ENCODE measurements around the gene DHH.

Gene DHH

DNA sequence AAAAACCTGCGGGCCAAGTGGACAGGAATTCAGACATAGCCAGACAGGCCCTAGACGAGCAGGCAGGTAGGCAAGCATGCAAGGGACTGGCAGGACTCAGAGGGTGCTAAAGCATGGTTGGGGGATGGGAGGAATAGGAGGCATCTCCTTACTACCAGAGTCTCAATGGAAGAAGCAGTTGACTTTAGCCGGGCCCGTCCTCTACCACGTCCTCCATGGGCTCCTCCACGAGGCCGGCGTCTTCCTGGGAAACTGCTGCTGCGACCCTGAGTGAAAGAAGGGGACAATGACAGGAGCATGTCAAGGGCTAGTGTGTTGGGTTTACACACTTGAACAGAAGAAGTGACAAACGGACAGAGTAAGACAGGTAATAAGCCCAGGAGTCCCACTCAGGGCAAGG, 45.6 kb downstream of the DHH start:
- DNase-seq: no peak

DNA sequence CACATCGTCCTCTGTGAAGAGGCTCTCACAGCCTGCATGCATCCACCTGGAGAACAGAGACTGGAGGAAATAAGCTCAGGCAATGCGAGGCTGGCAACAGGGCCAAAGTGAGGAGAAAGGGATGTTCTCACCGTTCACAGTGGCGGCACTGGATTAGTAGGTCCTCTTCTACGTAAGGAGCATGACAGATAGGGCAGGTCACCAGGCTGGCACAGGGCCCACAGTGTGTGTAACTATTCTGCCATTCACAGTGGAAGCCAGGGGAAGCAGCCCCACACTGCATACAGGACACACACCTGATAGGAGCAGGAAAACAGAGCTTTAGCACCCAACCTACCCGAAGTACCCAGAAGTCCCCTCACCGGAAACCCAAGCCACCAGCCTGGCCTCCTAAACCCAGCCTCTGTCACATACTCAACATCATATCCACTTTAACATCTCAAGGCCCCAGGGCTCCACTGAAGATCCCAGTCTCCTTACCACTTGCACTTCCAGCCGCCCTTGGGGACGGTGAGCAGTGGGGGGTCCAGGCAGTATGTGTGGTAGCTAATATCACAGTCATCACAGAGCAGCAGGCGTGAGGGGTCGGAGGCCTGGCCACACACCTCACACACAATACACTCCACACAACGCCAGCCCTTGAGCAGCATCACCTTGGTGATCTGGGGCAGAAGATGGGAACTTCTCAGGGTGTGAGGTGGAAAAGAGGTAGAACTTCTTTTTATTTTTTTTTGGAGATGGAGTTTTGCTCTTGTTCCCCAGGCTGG, 48.3 kb downstream of the DHH start:
- DNase-seq: no peak

DNA sequence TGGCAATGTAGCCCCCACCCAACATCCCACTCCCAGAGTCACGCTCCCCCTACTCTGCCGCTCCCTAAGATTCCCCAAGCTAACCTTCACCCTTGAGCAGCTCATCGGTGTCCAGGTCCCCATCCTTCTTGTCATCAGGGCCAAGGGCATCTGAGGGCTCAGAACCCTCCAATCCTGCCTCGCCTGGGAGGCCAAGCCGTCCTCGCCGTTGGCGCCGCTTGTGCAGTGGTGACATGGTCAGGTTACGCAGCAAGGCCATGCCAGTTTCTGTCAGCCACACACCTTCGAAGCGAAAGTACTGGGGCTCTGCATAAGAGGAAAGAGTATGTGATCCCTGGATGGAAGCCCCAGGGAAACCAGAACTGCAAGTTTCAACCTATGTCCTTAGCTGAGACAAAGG, 49.9 kb downstream of the DHH start:
- no peak for DNase-seq

DNA sequence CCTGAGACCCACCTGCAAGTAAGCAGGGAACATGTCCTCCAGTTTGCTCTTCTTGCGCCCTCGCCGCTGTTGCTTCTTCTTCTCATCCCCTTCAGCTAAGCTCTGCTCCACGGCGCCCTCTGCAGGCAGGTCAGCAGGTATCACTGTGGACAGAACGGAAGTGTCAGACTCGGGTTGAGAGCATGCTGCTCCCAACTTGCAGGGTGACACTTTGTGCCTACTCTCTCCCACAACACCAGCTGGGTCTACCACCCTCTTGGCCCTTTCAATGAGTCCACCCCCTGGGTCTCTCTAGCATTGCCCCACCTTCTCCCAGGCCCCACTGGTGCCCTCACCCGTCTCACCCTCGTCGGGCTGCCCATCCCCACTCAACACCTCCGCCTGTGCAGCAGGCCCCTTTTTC, 50.7 kb downstream of the DHH start:
- peak; percentile 63 for DNase-seq

DNA sequence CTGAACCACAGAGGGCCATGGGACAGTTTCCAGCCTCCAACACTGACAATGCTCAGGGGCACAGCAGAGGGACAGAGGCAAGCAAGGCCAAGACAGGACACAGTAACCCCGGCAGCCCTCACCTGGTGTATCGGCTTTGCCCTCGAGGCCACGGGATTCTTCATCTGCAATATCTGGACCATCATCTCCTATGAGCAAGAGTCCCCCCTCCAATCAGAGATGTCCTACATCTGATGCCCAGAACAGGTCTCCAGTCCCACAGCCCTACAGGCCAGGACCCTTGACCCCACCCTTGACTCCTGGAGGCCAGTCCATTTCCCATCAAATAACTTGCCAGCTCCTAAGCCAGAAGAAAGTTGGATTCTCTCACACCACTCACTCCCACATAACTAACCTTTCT, 51.4 kb downstream of the DHH start:
- no peak for DNase-seq

DNA sequence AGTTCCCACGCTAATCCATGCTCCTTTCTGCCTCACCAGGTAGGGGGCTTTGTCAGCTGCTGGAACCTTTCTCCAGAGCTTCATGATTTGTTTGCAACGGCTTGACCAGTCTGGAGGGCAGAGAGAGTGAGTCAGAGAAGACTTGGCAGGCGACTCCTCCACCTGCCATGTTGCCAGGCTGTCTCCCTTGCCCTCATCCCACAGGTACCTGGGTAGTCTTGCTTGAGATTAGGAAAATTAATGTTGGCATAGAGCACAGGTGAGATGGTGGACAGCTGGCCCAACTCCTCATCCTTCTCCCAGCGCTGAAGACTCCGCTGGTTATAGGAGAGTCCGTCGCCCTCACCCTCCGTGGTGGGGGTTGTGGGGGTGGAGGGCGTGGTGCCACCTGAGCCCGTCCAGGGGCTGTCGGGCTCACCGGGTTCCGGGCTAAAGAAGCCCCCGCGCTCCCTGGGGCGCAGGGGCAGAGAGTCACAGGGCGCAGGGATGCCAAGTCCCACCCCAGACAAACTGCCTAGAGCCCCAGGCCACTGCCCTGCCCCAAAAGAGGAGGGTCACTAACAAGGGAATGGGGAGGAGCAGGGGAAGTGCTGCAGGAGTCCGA, 52.6 kb downstream of the DHH start:
- DNase-seq: no peak

DNA sequence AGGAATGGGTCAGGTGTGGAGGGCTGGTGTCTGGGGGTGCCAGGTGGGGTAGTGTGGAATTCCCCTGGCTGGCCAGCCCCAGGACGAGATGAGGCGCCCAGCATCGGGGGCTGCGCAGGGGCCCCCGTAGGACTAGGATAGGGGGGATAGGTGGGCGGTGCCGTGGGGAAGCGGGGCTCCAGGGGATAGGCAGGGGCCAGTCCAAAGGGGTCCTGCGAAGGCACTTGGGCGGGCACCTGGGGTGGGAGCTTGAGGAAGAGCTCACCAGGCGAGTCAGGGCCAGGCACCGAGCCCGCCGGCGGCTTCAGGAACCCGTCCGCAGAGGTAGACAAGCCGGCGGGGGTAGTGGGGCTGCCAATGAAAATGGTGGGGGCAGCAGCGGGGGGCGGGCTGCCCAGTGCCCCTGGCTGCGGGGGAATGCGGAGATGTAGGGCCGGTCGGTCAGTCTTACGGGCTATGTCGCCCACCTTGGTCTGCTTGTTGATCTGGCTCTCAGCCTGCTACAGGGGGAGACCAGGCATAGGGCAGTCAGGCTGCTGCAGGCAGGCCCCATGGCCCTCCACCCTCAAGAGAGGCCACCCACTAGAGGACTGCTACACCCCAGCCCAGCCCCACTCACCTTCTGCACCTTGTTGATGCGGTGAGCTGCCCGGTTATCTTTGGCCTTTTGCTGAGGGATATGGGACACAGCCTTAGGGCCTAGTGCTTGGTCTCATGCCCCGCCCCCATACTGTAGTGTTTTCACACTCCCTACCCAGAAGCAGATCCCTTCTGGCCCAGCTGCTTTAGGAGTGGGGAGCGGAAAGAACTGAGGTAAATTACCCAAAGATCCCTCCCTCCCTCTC, 53.3 kb downstream of the DHH start:
- no peak for DNase-seq

DNA sequence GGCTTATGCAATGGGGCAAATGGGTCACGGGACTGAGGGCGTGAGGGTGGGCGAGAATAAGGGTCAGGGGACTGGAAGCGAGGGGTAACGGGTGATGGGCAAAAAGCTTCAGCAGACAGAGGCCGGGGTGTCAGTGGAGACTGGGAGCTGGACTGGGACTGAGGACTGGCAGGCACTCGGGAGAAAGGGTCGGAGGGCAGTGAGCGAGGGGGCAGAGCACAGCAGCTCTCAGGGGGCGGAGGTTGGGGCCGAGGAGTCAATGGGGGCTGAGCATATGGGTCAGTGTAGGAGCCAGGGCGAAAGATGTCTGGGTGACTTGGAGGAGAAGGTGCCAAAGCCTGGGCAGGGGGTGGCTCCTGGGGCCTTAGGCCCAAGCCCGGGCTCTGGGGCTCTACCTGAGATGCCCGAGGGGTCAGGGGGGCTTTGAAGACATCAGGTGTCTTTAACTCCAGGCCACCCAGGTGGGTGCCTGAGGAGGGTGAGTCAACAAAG, 54.2 kb downstream of the DHH start:
- DNase-seq: no peak

DNA sequence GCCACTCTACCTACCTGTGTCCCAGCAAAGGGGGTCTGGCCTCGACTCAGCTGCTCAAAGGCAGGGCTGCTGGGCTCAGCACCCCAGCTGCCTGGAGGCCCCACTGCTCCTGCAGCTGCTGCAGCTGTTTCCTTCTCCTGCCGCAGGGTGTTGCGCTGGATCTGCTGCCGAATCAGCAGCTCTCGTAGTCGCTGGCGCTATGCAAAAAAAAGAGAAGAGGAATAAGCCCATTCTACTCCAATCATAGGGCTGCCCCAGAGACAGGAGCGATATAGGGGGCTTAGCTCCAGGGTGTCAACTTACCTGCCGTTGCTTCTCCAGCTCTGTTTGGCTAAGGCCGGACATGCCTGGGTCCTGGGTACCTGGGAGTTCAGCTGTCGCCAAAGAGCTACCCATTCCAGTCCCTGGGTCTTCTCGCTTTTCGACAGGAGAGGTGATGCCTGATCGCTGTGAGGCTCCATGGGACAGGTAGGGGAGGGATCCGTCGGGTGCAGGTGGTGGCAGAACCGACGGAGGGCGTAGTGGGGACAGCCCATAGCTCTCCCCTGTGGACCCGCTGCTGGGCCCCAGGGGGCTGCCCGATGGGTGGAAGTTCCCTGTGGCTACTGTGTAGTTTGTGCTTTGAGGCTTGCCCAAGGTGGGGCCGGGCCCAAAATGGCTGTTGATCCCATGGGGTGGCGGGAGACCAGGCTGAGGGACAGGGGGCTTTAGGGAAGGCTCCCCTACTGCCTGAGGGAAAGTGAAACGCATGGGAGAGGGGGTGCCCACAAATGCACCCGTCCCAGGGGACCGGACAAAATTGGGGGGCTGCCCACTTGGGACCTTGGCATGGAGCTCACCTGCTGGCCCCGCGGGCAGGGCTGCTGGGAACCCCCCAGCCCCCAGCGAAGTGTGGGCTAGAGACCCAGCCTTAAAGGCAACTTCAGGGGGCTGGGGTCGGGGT, 54.9 kb downstream of the DHH start:
- no peak for DNase-seq

DNA sequence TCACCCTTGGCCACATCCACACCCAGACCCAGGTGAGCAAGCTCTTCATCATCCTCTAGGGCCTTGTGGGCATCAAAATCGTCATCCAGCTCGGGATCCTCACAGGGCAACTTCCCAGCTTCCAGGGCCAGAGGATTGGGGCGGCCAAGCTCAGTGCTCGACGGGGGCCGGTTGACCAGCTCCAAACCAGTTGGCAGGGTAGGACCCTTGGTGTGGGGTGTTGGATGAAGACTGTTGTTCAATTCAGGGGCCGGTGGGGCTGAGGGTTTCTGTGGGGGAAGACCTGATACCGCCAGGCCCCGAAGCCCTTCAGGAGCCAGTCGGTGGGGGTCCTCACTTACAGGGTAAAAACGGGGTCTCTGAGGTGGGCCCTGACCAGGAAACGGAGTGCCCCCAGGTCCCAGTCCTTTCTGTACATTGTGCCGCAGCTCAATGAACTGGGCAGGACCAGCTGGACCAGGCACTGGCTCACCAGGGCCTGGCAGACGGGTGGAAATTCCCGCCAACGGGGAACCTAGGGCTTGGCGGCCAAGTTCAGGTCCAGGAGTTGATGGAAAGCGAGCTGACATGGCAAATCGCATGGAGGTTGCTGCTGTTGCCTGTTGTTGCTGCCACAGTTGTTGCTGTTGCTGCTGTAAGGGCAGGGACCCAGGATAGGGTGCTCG, 56.2 kb downstream of the DHH start:
- DNase-seq: no peak

DNA sequence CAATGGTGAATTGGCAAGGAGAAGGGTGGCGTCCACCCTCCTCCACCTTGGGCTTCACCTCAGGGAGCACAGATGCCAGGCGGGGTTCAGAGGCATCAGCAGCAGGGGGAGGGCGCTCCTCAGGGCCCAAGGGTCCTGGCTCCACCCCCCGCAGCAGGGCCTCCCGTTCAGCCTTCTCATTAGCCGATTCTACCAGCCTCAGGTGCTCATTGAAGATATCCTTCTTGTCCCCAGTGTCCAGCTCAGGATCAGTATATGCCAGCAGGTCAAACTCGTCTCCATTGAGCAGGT, 56.7 kb downstream of the DHH start:
- DNase-seq: no peak

DNA sequence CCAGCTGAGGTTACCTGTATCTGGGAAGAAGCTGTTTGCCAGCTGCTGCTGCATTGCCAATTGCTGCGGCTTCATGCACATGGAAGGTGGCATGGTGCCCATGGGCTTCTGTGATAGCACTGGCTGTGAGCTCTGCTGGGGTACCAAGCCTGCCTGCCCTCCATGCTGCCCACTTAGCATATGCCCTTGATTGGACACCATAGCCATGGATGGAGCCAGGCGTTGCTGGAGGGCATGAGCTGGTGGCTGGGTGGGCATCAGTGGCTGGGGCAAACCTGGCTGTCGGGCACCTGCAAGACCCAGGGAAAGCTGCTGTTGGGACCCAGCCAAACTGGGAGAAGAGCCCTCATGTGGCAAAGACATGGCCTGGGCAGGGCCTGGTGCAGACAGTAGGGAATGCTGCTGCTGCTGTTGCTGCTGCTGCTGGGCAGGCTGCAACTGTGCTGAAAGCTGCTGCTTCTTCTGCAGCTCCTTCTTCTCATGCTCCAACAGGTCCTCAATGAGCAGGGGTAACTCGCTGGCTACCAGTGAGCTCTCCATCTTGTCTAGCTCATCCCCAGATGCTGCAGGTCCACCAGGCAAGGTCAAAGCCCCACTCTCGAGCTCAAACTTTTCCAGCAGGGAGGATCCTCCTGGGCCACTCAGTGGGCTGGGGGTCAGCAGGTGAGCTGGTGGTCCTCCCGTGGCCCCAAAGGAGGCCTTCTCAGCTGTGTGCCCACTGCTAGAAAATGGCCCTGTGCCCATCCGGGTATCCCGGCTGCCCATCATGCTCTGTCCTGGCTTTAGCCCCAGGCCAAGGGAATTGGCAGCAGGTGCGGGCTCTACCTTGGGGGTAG, 57.3 kb downstream of the DHH start:
- DNase-seq: no peak
